Right atrium auricular region (tissue), 2 donors: ENCODE results near the gene SLC7A6. TPM values are rescaled to one million over a fixed set of nuclear protein-coding genes. Genes with fewer than 3 reads are reported as not detected.

Experiments used
- DNase-seq: peaks from one replicate; pipeline ENCODE4 v3.0.0-alpha.2; 2019; ENCODE audit warnings: low spot score
- H3K27ac ChIP-seq, 2 donors: fragments of 200-600 bp; sonication (generic); 1 replicate in 1 of 2; 2 replicates in 1 of 2; pipeline ENCODE4 v1.5.1; 2016 to 2019
- H3K27me3 ChIP-seq, 2 donors: fragments of 200-600 bp; sonication (generic); one replicate each; pipeline versions ENCODE4 v1.5.1 to v1.6.0; 2017 to 2019
- H3K36me3 ChIP-seq: fragments of 200-600 bp; sonication (generic); one replicate; pipeline ENCODE4 v1.5.1; 2016
- H3K4me1 ChIP-seq, 2 donors: fragments of 200-600 bp; sonication (generic); one replicate each; pipeline versions ENCODE4 v1.5.1 to v1.6.0; 2017 to 2019
- H3K4me3 ChIP-seq, 2 donors: fragments of 200-600 bp; sonication (generic); 1 replicate in 1 of 2; 2 replicates in 1 of 2; pipeline ENCODE4 v1.5.1; 2017 to 2019; ENCODE audit warnings: mild to moderate bottlenecking in 1 of 2, moderate library complexity in 1 of 2
- H3K9me3 ChIP-seq, 2 donors: fragments of 200-600 bp; sonication (generic); one replicate each; pipeline ENCODE4 v1.5.1; 2019
- CTCF ChIP-seq, 2 donors: fragments of 200-600 bp; sonication (generic); IDR thresholded peaks; one replicate each; pipeline ENCODE4 v1.5.1; 2019; ENCODE audit warnings: antibody characterized with exemption in 2 of 2
- total RNA-seq, 2 donors: library from RNA; depleted of rRNA; stranded (reverse); fragments of >200 nt; gene quantifications; one replicate each; pipeline ENCODE4 v1.1.0, GENCODE V29; 2016

Gene SLC7A6
- total RNA-seq, 2 donors from 2014 or later = 28.9 to 51.0 TPM

- no peak for TF ChIP-seq CTCF (IDR thresholded peaks at IDR 0.05)
- Histone ChIP-seq H3K4me3 (no peak overlapping the region), H3K4me1 (peaks cover 0 to 44% of the 10 kb centered on the region in 2 donors), H3K9me3 (no peaks in the 10 kb centered on the region), H3K36me3 (peaks cover 39% of the 10 kb centered on the region), H3K27ac (peak overlapping the region; percentile 61 to 66), H3K27me3 (no peaks in the 10 kb centered on the region)
- no peak for DNase-seq
Observed at GRCh38 chr16:68275611-68276191, 11.4 kb downstream of the SLC7A6 start.

- peak overlapping the region; percentile 61 to 66 for H3K27ac ChIP-seq
- H3K9me3 ChIP-seq = no peaks in the 10 kb centered on the region
- no peak for TF ChIP-seq CTCF (IDR thresholded peaks at IDR 0.05)
- no peak for DNase-seq
- no peaks in the 10 kb centered on the region for H3K27me3 ChIP-seq
- H3K4me1 ChIP-seq = peaks cover 0 to 42% of the 10 kb centered on the region in 2 donors
- no peak overlapping the region for H3K4me3 ChIP-seq
- peaks cover 38% of the 10 kb centered on the region for H3K36me3 ChIP-seq
Observed at GRCh38 chr16:68276223-68276622, 11.9 kb downstream of the SLC7A6 start.

DNA sequence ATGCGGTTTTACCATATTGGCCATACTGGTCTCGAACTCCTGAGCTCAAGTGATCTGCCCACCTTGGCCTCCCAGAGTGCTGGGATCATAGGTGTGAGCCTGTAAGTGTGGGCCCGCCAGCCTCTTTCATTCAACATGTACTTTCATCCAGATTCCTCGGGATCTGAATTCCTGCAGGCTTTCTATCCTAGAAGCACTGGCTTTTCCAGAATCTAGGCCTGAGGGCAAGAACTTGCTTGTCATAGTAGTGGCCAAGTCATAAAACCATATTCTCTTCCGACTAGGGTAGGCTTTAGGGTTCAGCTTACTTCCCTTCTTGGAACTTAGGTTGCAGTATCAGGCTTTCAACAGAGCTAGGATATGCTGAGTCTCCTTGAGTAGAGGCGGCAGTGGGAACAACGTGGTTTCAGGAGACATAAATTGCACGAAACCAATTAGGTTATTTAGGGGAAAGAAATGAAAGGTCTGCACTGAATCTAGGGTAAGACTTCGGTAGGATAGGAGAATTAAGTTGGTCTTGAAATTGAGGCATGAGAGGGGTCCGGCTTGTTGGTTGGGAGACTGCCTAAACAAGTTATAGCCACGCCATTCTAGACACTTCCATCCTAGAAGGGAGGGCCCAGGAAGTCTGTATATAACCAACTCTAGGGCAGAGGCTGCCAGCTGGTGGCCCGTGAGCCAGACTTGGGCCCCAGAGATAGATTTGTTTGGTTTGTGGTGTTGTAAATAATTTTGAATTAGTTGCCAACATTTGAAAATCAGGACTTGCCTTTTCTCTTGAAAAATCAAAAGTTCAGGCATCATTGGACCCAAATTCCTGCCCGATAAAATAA is 15.6 kb downstream of the SLC7A6 start:
- no peak for TF ChIP-seq CTCF (IDR thresholded peaks at IDR 0.05)
- H3K27ac ChIP-seq = no peak overlapping the region
- no peak overlapping the region for H3K4me3 ChIP-seq
- no peaks in the 10 kb centered on the region for H3K27me3 ChIP-seq
- DNase-seq = no peak
- H3K36me3 ChIP-seq = peaks cover 34% of the 10 kb centered on the region
- no peaks in the 10 kb centered on the region for H3K9me3 ChIP-seq
- peaks cover 0 to 48% of the 10 kb centered on the region in 2 donors for H3K4me1 ChIP-seq

- Histone ChIP-seq H3K9me3 (no peaks in the 10 kb centered on the region), H3K27me3 (no peaks in the 10 kb centered on the region), H3K36me3 (peaks cover 27% of the 10 kb centered on the region), H3K4me3 (no peak overlapping the region), H3K4me1 (peaks cover 0 to 53% of the 10 kb centered on the region in 2 donors), H3K27ac (peak overlapping the region; percentile 49 to 76)
- TF ChIP-seq CTCF (IDR thresholded peaks at IDR 0.05) = no peak
- DNase-seq = no peak
Observed at GRCh38 chr16:68281368-68282063, 17.2 kb downstream of the SLC7A6 start.

DNA sequence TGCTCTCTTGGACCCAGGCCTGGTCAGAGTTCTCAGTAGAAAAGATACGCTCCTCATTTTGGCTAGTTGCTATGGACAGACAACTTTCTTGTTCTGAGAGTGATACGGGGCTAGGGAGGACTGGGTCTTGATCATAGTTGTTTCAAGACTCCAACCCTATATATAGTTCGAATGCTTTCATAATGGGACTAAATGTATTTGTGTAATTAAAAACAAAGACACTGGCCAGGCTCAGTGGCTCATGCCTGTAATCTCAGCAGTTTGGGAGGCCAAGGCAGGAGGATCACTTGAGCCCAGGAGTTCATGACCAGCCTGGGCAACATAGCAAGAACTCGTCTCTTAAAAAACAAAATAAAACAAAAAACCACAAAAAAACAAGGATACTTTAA is 17.7 kb downstream of the SLC7A6 start:
- no peak overlapping the region for H3K4me3 ChIP-seq
- TF ChIP-seq CTCF (IDR thresholded peaks at IDR 0.05) = no peak
- H3K27me3 ChIP-seq = no peaks in the 10 kb centered on the region
- H3K4me1 ChIP-seq = peaks cover 0 to 54% of the 10 kb centered on the region in 2 donors
- H3K27ac ChIP-seq = peak overlapping the region; percentile 76 to 81
- no peak for DNase-seq
- H3K9me3 ChIP-seq = no peaks in the 10 kb centered on the region
- H3K36me3 ChIP-seq = peaks cover 32% of the 10 kb centered on the region
